GM19043 (cell line): Measurements from ENCODE around the gene ADGRV1.
"Not testable (repeated sequence)": the region's sequence is repeated elsewhere in the genome, so short reads cannot be mapped to it uniquely, and the experiment has no call there.

Experiments
- ATAC-seq: cut with Tn5 transposase; IDR thresholded peaks from one replicate; pipeline ENCODE4 v1.9.1; 2021; ENCODE audit warnings: low read depth; ENCODE audit not compliant: unreplicated experiment

ADGRV1 gene

GRCh38 chr5:90644132-90644531, 85.5 kb downstream of the ADGRV1 start:
- ATAC-seq: no peak

GRCh38 chr5:90645024-90645610, 86.5 kb downstream of the ADGRV1 start:
- no peak for ATAC-seq

- no peak for ATAC-seq
These were observed 92.2 kb downstream of the ADGRV1 start for GRCh38 chr5:90650767-90651166.

- ATAC-seq: no peak
These were observed 95.6 kb downstream of the ADGRV1 start for GRCh38 chr5:90654215-90654614.

DNA sequence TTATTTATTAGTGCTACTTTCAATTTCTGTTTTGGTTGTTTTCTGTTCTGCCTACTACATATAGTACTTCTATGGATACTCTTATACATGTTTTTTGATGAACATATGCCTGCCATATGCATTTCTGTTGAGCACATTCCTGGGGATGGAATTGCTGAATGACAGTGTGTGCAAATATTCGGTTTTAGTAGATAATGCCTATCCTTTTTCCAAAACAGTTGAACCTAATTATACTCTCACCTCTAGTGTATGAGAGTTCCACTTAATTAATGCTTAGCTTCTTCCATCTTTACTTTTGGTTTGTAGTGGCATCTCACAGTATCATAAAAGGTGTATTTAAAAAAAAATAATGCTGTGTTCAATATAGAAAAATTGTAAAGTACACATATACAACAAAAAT, 96.8 kb downstream of the ADGRV1 start:
- no peak for ATAC-seq

GRCh38 chr5:90657030-90657429, 98.4 kb downstream of the ADGRV1 start:
- no peak for ATAC-seq

GRCh38 chr5:90657788-90658187, 99.2 kb downstream of the ADGRV1 start:
- ATAC-seq: no peak

GRCh38 chr5:90658620-90659019, 100.0 kb downstream of the ADGRV1 start:
- no peak for ATAC-seq

DNA sequence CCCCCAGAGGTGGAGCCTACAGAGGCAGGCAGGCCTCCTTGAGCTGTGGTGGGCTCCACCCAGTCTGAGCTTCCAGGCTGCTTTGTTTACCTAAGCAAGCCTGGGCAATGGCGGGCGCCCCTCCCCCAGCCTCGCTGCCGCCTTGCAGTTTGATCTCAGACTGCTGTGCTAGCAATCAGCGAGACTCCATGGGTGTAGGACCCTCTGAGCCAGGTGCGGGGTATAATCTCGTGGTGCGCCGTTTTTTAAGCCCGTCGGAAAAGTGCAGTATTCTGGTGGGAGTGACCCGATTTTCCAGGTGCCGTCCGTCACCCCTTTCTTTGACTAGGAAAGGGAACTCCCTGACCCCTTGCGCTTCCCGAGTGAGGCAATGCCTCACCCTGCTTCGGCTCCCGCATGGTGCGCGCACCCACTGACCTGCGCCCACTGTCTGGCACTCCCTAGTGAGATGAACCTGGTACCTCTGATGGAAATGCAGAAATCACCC, 109.5 kb downstream of the ADGRV1 start:
- not testable (repeated sequence) for ATAC-seq

DNA sequence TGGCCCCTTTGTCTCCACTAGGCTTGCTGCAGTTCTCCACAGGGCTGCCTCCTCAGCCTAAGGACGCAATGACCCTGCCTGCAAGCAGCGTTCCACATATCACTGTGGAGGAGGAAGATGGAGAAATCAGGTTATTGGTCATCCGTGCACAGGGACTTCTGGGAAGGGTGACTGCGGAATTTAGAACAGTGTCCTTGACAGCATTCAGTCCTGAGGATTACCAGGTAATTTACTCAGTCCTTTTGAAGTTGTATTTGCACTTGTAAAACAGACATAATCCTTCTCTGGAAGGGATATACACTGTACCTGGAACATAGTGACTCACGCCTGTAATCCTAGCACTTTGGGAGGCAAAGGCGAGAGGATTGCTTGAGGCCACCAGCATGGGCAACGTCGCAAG, 116.6 kb downstream of the ADGRV1 start:
- ATAC-seq: no peak

DNA sequence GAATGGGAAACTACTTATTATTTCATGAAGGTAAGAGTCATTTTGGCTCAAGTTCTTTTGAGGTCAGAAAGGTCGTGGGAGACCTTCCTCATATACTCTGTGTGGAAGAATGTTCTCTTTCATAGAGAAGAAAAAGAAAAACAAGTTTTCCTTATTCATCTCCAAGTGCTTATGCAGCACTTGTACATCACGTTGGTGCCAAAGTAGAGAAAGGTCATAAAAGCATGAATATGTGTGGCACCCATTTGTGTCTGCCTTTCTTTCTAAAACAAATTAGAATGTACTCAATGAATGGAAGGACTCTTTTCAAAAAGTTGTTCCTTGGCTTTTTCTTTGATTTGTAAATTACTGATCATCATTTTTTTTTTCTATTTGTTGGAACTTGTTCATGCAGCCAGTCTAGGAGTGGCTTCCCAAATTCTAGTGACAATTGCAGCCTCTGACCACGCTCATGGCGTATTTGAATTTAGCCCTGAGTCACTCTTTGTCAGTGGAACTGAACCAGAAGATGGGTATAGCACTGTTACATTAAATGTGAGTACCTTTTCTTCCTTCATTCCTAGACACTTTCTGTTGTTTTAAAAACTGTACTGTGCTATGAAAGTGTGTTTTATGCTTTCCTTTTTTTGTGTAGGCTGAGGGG, 122.4 kb downstream of the ADGRV1 start:
- ATAC-seq: no peak

DNA sequence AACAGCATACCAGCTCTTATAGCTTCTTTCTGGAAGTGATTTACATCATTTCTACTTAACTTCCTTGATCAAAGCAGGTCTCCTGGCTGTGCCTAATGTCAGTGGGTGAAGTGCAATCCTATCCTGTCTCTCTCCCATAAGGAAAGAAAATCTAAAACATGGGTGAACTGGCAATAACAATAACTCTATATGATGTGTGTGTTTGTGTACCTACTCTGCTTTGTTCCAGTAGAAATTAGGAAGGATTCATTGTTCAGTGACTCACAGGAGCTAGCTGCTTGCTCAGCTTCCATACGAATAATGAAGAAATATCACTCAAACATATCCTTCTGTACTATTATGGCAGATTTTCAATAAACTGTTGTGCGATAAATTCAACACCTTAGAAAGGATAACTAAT, 123.7 kb downstream of the ADGRV1 start:
- ATAC-seq: no peak

DNA sequence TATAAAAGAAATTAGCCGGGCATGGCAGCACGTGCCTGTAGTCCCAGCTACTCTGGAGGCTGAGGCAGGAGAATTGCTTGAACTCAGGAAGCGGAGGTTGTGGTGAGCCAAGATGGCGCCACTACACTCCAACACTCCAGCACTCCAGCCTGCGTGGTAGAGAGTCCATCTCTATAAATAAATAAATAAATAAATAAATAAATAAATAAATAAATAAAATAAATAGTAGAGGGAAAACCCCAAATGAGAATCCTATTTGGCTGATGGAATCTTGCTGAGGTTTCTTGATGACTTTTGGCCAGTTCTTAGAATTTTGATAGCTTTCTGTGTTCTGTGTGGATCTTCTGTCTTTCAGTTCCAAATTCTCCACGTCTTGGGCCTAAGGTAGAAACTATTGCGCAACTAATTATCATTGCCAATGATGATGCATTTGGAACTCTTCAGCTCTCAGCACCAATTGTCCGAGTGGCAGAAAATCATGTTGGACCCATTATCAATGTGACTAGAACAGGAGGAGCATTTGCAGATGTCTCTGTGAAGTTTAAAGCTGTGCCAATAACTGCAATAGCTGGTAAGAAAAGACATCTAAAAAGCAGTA, 126.9 kb downstream of the ADGRV1 start:
- ATAC-seq: no peak

DNA sequence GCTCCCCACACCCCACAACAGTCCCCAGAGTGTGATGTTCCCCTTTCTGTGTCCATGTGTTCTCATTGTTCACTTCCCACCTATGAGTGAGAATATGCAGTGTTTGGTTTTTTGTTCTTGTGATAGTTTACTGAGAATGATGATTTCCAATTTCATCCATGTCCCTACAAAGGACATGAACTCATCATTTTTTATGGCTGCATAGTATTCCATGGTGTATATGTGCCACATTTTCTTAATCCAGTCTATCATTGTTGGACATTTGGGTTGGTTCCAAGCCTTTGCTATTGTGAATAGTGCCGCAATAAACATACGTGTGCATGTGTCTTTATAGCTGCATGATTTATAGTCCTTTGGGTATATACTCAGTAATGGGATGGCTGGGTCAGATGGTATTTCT, 127.8 kb downstream of the ADGRV1 start:
- ATAC-seq: not testable (repeated sequence)

- ATAC-seq: not testable (repeated sequence)
These were observed 128.9 kb downstream of the ADGRV1 start for GRCh38 chr5:90687458-90687857.

- no peak for ATAC-seq
These were observed 130.5 kb downstream of the ADGRV1 start for GRCh38 chr5:90689064-90689463.

DNA sequence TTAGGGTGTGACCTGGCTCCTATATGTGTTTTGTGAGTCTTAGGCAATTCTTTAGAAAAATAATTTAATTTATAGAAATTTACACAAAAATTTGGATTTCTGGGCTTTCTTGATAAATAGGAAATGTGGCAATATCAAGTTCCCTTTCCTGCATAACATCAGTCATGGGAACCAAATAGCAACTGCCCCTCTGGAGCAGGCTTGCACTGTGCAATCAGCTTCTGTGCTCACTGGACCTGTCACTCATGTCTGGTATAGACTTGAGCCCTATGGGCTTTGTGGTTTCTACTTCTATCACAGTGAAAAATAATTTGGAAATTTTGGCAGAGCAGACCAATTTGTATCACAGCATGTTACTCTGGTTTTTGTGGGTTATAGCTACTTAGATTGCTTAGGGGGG, 131.7 kb downstream of the ADGRV1 start:
- no peak for ATAC-seq

DNA sequence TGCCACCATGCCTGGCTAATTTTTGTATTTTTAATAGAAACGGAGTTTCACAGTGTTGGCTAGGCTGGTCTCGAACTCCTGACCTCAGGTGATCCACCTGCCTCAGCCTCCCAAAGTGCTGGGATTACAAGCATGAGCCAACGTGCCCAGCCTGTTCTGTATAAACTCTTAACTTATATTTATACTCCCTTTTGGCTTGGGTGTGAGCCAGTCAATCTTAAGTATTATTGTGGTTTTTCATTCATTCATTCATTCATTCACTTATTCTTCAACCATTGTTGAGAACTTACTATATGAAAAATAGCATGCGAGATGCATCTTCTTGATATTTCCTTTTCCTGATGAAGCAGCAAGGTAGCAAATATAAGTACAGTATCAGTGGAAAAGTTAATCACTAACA, 132.9 kb downstream of the ADGRV1 start:
- no peak for ATAC-seq

DNA sequence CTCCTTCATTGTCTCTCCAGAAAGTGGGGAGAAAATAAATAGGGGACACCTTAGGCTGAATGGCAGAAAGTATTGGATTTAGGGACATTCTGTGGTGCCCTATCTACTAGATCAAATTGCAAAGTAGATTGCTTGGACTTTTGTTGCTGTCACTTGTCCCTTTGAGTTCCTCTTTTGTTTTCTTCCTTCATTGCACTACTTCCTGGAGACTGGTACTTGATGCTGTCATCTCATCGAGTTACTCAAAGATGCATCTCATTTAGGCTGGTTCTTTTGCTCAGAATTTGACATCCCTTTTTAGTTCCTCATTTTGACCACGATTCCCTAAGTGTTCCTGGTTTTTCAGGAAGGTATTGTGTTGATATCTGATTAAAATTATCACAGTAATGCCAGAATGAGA, 137.6 kb downstream of the ADGRV1 start:
- ATAC-seq: no peak

DNA sequence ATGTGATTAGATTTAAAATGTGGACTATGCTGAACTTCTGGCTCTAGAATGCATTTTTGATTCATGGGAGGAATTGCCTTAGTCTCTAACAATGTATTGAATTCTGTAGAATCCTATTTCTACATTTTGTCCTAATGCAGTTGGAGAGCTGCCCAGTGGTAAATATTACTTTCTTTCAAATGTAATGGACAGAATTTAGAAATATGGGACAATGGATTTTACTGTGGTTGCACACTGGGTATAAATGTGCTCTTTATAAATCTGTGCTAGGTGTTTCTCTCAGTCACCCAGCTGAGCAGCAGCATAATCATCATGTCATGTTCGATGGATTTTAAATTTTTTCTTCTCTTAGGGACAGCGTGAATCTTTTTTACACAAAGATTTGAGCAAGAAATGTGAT, 141.7 kb downstream of the ADGRV1 start:
- ATAC-seq: no peak

GRCh38 chr5:90703932-90704331, 145.3 kb downstream of the ADGRV1 start:
- ATAC-seq: no peak

GRCh38 chr5:90707698-90708097, 149.1 kb downstream of the ADGRV1 start:
- no peak for ATAC-seq
